ENCODE measurements around the gene GPR65. TPM values are rescaled to one million over a fixed set of nuclear protein-coding genes. Genes with fewer than 3 reads are reported as not detected.

GPR65 gene
- total RNA-seq, 3 donors from 2014 or later, result 0.41 to 1.6 (median 1.6) TPM

GRCh38 chr14:87996291-87996592 is 8.7 kb upstream of the GPR65 start:
- Histone ChIP-seq H3K4me3 (no peak overlapping the region), H3K36me3 (ENCODE audit: low read depth) (no peaks in the 10 kb centered on the region), H3K9me3 (no peaks in the 10 kb centered on the region), H3K4me1 (ENCODE audit: low read depth) (peaks cover 4% of the 10 kb centered on the region)
- no peak for TF ChIP-seq CTCF (IDR thresholded peaks at IDR 0.05)
- intact Hi-C loops (cut with DNase I, micrococcal nuclease), result no loop called here
- DNase-seq, result no peak
- ATAC-seq, result no peak

DNA sequence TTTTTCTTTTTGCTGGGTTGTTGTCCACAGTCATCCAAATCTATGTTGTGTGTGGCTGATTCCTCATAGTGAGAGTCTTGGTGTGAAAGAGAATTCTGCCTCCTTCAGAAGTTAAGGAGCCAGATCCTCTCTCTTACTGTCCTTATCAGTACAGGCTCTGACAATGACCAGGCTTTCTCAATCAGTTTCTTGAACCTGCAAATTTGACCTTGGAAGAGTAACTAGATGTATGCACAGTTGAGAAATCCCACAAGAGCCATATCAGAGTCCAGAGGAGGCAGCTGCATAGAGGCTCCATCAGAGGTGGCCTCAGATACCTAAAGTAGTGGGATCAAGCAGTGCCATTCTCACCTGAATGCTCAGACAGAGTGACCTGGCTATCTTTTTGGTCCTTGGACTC is 6.5 kb upstream of the GPR65 start:
- Histone ChIP-seq H3K36me3 (ENCODE audit: low read depth) (no peaks in the 10 kb centered on the region), H3K4me3 (no peak overlapping the region), H3K4me1 (ENCODE audit: low read depth) (no peaks in the 10 kb centered on the region), H3K9me3 (no peaks in the 10 kb centered on the region)
- no peak for ATAC-seq
- intact Hi-C loops (cut with DNase I, micrococcal nuclease), result no loop called here
- no peak for DNase-seq
- no peak for TF ChIP-seq CTCF (IDR thresholded peaks at IDR 0.05)

- no peak for DNase-seq
- no peak for TF ChIP-seq CTCF (IDR thresholded peaks at IDR 0.05)
- ATAC-seq, result peak; percentile 43
- H3K9me3 ChIP-seq, result no peaks in the 10 kb centered on the region
- intact Hi-C loops (cut with DNase I, micrococcal nuclease), result no loop called here
- H3K36me3 ChIP-seq (ENCODE audit: low read depth), result no peaks in the 10 kb centered on the region
- H3K4me1 ChIP-seq (ENCODE audit: low read depth), result no peaks in the 10 kb centered on the region
- no peak overlapping the region for H3K4me3 ChIP-seq
These were observed 5.7 kb upstream of the GPR65 start for GRCh38 chr14:87999277-87999676.

DNA sequence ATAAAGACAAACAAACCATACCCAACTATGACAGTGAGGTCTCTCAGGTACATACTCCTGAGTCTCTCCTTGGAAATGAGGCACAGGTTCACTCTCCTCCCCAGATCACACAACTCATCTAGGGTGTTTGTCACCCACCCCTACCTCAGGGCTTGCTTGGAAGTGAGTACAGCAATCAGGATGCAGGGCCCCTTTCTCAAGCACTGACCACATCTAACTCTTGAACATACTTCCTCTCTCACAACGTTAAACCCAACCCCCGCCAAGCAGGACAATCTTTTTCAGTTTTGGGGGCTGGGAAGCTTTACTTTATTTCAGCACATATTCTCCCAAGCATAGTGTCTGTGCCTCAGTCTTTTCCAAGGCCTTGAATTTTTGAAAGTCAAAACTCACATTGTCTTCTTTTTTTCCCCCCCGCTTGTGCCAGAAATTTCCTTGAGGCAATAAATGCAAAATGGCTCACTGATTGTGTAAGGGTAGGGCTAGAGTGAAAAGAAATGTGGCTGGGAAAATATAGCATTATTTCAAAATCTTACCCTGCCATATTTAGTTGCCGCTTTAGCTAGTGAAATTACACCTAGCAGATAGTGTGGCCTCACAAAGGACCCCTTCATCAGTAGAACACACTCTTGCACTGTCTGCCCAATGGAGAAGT is 2.4 kb upstream of the GPR65 start:
- no peak for DNase-seq
- H3K4me3 ChIP-seq, result no peak overlapping the region
- H3K36me3 ChIP-seq (ENCODE audit: low read depth), result no peaks in the 10 kb centered on the region
- no peaks in the 10 kb centered on the region for H3K4me1 ChIP-seq (ENCODE audit: low read depth)
- ATAC-seq, result peak; percentile 40
- TF ChIP-seq CTCF (IDR thresholded peaks at IDR 0.05), result no peak
- intact Hi-C loops (cut with DNase I, micrococcal nuclease), result no loop called here
- H3K9me3 ChIP-seq, result no peaks in the 10 kb centered on the region

DNA sequence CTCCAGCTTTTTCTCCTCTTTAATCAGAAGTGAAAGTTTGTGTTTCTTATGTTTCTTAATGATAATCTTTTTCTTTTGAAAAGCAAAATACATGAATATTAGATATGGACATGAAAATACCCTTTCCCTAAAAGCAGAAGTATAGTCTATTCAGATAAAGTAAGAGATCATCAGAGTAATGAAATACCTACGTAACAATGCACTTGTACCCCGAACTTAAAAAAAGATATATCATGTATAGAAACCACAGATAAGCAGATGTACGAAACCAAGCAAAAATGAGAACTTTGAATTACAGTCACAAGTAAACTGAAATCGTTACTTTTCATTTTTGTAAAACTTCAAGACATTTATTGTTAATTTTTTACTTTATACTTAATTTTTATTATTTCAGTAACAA is 1.5 kb upstream of the GPR65 start:
- Histone ChIP-seq H3K4me1 (ENCODE audit: low read depth) (no peaks in the 10 kb centered on the region), H3K4me3 (no peak overlapping the region), H3K36me3 (ENCODE audit: low read depth) (no peaks in the 10 kb centered on the region), H3K9me3 (no peaks in the 10 kb centered on the region)
- no peak for ATAC-seq
- TF ChIP-seq CTCF (IDR thresholded peaks at IDR 0.05), result no peak
- intact Hi-C loops (cut with DNase I, micrococcal nuclease), result no loop called here
- no peak for DNase-seq

DNA sequence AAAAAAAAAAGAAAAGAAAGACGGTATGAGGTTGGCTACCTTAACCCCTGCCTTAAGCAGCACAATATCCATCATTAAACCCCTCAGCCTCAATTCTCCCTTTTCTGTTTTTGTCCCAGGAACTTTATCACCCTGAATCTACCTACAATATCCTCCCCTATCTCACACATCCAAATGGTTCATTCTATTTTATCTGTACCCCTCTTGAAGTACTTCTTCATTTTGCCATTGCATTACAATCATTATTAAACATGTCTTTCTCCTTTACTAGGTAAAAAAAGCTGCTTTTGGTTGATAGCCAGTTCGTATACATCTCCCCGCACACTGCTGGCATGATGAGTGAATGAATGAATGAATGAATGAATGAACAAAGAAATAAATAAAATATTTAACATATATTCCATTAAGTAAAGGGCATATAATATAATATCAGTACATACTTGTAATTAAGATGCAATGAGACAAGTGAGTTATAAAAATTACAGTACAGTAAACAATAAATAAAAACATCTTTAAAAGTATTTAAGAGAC is 364 bp upstream of the GPR65 start:
- DNase-seq, result no peak
- intact Hi-C loops (cut with DNase I, micrococcal nuclease), result no loop called here
- Histone ChIP-seq H3K4me3 (no peak overlapping the region), H3K4me1 (ENCODE audit: low read depth) (no peaks in the 10 kb centered on the region), H3K36me3 (ENCODE audit: low read depth) (no peaks in the 10 kb centered on the region), H3K9me3 (no peaks in the 10 kb centered on the region)
- TF ChIP-seq CTCF (IDR thresholded peaks at IDR 0.05), result no peak
- no peak for ATAC-seq

All from mucosa of descending colon (tissue), 3 donors.